ENCODE data around the gene GRIK4. TPM values are rescaled to one million over a fixed set of nuclear protein-coding genes. Genes with fewer than 3 reads are reported as not detected.

The GRIK4 gene
- total RNA-seq, 1 experiment from 2014 or later = 3.3 TPM

DNA sequence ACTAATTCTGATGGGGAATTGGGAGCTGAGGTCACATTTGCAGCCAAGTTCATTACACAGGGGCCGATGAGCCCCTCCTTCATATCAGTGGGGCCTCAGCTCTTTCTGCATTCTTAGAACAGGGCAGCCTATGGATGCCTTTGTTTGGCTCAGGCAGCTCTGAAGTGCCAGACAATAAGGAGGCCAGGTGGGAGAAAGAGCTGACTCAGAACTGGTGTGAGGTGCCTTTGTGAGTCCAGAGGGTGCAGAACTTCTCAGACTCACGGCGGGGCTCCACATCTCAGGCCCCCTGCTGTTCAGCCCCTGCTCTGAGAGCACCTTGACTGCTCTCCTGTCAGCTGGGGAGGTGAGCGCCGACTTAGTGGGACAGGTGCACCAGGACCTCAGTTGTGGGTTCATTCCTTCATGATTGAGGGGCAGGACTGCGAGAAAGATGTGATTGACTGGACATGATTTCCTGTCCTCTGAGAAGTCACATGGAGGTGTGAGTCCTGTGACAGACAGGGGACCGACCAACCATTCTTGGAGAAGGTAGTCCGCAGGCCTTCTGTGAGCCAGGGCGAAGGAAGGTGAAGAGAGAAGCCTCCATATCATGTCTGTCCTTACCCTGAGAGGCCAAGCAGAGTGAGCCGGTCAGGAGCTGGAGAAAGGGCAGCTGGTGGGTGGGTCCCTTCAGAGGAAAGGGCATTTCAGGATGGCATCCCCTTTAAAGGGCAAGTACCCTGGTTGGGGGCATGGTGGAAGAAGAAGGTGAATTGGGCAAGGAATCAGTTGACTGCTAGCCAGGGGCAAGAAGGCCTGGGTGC is 267.3 kb downstream of the GRIK4 start:
- POLR2A ChIA-PET = interaction anchor here (0.7 kb wide), 1 partner anchor 284 kb away, joined by 3 read pairs; no protein-coding TSS in a partner anchor
- 0 out of 2 replicates have a peak, but pooled peaks cover 3% of the 10 kb centered on the region for H3K36me3 Mint-ChIP-seq
- peaks cover 55% of the 10 kb centered on the region for H3K4me1 Mint-ChIP-seq
- TF ChIP-seq, protein P1, sequence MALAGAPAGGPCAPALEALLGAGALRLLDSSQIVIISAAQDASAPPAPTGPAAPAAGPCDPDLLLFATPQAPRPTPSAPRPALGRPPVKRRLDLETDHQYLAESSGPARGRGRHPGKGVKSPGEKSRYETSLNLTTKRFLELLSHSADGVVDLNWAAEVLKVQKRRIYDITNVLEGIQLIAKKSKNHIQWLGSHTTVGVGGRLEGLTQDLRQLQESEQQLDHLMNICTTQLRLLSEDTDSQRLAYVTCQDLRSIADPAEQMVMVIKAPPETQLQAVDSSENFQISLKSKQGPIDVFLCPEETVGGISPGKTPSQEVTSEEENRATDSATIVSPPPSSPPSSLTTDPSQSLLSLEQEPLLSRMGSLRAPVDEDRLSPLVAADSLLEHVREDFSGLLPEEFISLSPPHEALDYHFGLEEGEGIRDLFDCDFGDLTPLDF (CRISPR knock-in tag; IDR thresholded peaks at IDR 0.05) = no peak
- TF ChIP-seq, protein P2, sequence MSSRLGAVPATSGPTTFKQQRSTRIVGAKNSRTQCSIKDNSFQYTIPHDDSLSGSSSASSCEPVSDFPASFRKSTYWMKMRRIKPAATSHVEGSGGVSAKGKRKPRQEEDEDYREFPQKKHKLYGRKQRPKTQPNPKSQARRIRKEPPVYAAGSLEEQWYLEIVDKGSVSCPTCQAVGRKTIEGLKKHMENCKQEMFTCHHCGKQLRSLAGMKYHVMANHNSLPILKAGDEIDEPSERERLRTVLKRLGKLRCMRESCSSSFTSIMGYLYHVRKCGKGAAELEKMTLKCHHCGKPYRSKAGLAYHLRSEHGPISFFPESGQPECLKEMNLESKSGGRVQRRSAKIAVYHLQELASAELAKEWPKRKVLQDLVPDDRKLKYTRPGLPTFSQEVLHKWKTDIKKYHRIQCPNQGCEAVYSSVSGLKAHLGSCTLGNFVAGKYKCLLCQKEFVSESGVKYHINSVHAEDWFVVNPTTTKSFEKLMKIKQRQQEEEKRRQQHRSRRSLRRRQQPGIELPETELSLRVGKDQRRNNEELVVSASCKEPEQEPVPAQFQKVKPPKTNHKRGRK (CRISPR knock-in tag; IDR thresholded peaks at IDR 0.05; ENCODE audit: borderline replicate concordance) = no peak
- TF ChIP-seq ZNF138 (CRISPR knock-in tag; conservative IDR thresholded peaks at IDR 0.05) = no peak
- no peak for TF ChIP-seq ZBTB21 (CRISPR knock-in tag; IDR thresholded peaks at IDR 0.05; ENCODE audit: borderline replicate concordance)
- no peak for TF ChIP-seq NR2C2 (CRISPR knock-in tag; IDR thresholded peaks at IDR 0.05)
- no peak for TF ChIP-seq MXD4 (CRISPR knock-in tag; IDR thresholded peaks at IDR 0.05; ENCODE audit: borderline replicate concordance)
- TF ChIP-seq, protein P3, sequence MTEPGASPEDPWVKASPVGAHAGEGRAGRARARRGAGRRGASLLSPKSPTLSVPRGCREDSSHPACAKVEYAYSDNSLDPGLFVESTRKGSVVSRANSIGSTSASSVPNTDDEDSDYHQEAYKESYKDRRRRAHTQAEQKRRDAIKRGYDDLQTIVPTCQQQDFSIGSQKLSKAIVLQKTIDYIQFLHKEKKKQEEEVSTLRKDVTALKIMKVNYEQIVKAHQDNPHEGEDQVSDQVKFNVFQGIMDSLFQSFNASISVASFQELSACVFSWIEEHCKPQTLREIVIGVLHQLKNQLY (CRISPR knock-in tag; IDR thresholded peaks at IDR 0.05) = no peak
- peak; percentile 70 for TF ChIP-seq ZNF423 (CRISPR knock-in tag; IDR thresholded peaks at IDR 0.05)
- no peak for TF ChIP-seq IRF2 (CRISPR knock-in tag; IDR thresholded peaks at IDR 0.05; ENCODE audit: borderline replicate concordance, low read depth)
- H3K4me3 Mint-ChIP-seq = no peak overlapping the region
- H3K27ac Mint-ChIP-seq = no peak overlapping the region
- ATAC-seq (peak; percentile 52), DNase-seq (ENCODE audit: low spot score) (no peak)
- no peaks in the 10 kb centered on the region; the same call in 1 of the 2 replicates for H3K27me3 Mint-ChIP-seq (ENCODE audit: low read depth)
- peaks cover 4% of the 10 kb centered on the region for H3K9me3 Mint-ChIP-seq
- CTCF ChIA-PET = interaction anchor here (0.5 to 1.2 kb wide), 5 partner anchors 23 to 94 kb away, joined by 3 to 5 read pairs (median 4); no protein-coding TSS in a partner anchor

DNA sequence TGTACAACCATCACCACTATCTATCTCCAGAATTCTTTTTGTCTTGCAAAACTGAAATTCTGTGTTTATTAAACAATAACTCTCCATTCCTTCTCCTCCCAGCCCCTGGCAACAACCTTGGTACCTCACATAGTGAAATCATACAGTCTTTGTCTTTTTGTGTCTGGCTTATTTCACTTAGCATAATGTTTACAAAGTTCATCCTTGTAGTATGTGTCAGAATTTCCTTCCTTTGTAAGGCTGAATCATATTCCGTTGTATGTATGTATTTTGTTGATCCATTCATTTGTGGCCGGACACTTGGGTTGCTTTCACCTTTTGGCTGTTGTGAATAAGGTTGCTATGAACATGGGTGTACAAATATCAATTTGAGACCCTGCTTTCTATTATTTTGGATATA is 268.7 kb downstream of the GRIK4 start:
- Mint-ChIP-seq H3K36me3 (no peaks in the 10 kb centered on the region), H3K27me3 (ENCODE audit: low read depth) (no peaks in the 10 kb centered on the region; the same call in 1 of the 2 replicates), H3K27ac (no peak overlapping the region), H3K9me3 (no peaks in the 10 kb centered on the region), H3K4me3 (no peak overlapping the region), H3K4me1 (peaks cover 55% of the 10 kb centered on the region)
- ATAC-seq (no peak), DNase-seq (ENCODE audit: low spot score) (no peak)
- no peak for TF ChIP-seq ZNF416 (CRISPR knock-in tag; IDR thresholded peaks at IDR 0.05)
- TF ChIP-seq SP1 (CRISPR knock-in tag; conservative IDR thresholded peaks at IDR 0.05) = no peak
- TF ChIP-seq ELF4 (CRISPR knock-in tag; IDR thresholded peaks at IDR 0.05; ENCODE audit: low read depth) = no peak
- no peak for TF ChIP-seq NR1H2 (CRISPR knock-in tag; IDR thresholded peaks at IDR 0.05)
- CTCF ChIA-PET = no interaction called here
- POLR2A ChIA-PET = no interaction called here

DNA sequence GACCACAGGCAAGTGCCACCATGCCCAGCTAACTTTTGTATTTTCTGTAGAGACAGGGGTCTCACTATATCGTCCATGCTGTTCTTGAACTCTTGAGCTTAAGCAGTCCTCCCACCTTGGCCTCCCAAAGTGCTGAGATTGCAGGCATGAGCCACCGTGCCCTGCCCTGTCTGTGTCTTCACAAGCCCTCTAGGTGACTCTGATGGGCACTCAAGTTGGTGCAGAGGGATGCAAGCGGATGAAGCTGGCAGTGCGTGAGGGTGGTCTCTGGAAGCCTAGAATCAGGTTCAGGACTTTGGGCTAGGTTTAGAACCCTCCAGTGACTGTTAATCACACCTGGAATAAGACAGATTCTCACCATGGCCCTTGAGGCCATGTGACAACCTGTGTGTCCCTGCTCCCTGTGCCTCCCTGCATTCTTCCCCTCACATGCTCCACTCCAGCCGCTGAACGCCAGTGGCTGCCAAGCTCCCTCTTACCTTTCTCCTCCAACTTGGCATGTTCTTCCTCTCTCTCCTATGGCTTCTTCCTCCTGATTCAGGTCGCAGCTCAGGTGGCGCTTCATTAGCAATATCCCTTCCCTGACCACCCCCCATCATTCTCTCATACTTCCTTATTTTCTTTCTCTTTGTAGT is 270.1 kb downstream of the GRIK4 start:
- ATAC-seq (no peak), DNase-seq (ENCODE audit: low spot score) (no peak)
- no peak overlapping the region for H3K27ac Mint-ChIP-seq
- H3K4me1 Mint-ChIP-seq = peaks cover 45% of the 10 kb centered on the region
- ChIA-PET CTCF (interaction anchor here (0.7 to 1.8 kb wide), 3 partner anchors 21 to 285 kb away, joined by 3 to 8 read pairs (median 3); no protein-coding TSS in a partner anchor), POLR2A (no interaction called here)
- H3K9me3 Mint-ChIP-seq = no peaks in the 10 kb centered on the region
- H3K36me3 Mint-ChIP-seq = no peaks in the 10 kb centered on the region
- H3K4me3 Mint-ChIP-seq = no peak overlapping the region
- H3K27me3 Mint-ChIP-seq (ENCODE audit: low read depth) = no peaks in the 10 kb centered on the region; the same call in 1 of the 2 replicates
- no peak for TF ChIP-seq ZNF671 (CRISPR knock-in tag; IDR thresholded peaks at IDR 0.05)
- TF ChIP-seq, protein P4, sequence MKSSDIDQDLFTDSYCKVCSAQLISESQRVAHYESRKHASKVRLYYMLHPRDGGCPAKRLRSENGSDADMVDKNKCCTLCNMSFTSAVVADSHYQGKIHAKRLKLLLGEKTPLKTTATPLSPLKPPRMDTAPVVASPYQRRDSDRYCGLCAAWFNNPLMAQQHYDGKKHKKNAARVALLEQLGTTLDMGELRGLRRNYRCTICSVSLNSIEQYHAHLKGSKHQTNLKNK (CRISPR knock-in tag; IDR thresholded peaks at IDR 0.05) = no peak
- no peak for TF ChIP-seq TCF7 (CRISPR knock-in tag; IDR thresholded peaks at IDR 0.05; ENCODE audit: low read depth)
- no peak for TF ChIP-seq JAZF1 (CRISPR knock-in tag; IDR thresholded peaks at IDR 0.05)
- TF ChIP-seq PRRX2 (CRISPR knock-in tag; IDR thresholded peaks at IDR 0.05) = no peak
- no peak for TF ChIP-seq NR2C2 (CRISPR knock-in tag; IDR thresholded peaks at IDR 0.05)
- no peak for TF ChIP-seq NFATC4 (CRISPR knock-in tag; IDR thresholded peaks at IDR 0.05)
- TF ChIP-seq, protein P5, sequence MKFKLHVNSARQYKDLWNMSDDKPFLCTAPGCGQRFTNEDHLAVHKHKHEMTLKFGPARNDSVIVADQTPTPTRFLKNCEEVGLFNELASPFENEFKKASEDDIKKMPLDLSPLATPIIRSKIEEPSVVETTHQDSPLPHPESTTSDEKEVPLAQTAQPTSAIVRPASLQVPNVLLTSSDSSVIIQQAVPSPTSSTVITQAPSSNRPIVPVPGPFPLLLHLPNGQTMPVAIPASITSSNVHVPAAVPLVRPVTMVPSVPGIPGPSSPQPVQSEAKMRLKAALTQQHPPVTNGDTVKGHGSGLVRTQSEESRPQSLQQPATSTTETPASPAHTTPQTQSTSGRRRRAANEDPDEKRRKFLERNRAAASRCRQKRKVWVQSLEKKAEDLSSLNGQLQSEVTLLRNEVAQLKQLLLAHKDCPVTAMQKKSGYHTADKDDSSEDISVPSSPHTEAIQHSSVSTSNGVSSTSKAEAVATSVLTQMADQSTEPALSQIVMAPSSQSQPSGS (CRISPR knock-in tag; IDR thresholded peaks at IDR 0.05; ENCODE audit: borderline replicate concordance, low read depth) = no peak
- TF ChIP-seq, protein P6, sequence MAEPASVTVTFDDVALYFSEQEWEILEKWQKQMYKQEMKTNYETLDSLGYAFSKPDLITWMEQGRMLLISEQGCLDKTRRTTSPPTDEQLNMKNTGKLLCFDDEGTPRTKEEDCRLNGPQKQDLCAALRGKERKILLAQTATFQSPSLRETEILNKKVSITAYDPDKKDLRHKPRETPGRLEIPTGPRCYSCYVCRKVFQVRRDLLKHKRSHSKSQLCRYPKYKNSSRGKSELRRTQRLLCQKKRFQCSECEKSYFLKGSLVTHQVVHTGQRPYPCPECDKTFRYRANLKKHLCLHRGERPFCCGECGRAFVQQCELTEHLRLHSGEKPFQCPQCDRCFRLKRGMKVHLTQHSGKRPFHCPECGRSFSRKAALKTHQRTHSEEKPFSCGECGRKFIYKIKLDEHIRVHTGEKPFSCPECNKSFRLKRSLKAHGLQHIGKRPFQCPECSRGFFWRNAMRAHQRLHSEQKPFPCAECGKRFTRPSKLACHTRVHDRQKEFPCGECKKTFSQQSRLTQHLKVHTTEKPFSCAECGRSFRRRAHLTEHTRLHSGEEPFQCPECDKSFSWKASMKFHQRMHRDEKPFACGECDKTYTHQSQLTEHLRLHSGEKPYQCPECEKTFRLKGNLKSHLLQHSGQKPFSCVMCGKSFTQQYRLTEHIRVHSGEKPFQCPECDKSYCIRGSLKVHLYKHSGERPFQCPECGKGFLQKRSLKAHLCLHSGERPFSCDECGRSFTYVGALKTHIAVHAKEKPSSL (CRISPR knock-in tag; conservative IDR thresholded peaks at IDR 0.05) = no peak
- TF ChIP-seq ELF4 (CRISPR knock-in tag; IDR thresholded peaks at IDR 0.05; ENCODE audit: low read depth) = no peak
- no peak for TF ChIP-seq SMAD3 (CRISPR knock-in tag; IDR thresholded peaks at IDR 0.05; ENCODE audit: borderline replicate concordance)
- TF ChIP-seq GABPB1 (CRISPR knock-in tag; IDR thresholded peaks at IDR 0.05) = no peak
- TF ChIP-seq TEAD1 (CRISPR knock-in tag; IDR thresholded peaks at IDR 0.05) = no peak

Data from WTC11 (cell line).